ENCODE data around the gene ANKRD11.
"Not testable (repeated sequence)": the region's sequence is repeated elsewhere in the genome, so short reads cannot be mapped to it uniquely, and the experiment has no call there.

Gene ANKRD11

DNA sequence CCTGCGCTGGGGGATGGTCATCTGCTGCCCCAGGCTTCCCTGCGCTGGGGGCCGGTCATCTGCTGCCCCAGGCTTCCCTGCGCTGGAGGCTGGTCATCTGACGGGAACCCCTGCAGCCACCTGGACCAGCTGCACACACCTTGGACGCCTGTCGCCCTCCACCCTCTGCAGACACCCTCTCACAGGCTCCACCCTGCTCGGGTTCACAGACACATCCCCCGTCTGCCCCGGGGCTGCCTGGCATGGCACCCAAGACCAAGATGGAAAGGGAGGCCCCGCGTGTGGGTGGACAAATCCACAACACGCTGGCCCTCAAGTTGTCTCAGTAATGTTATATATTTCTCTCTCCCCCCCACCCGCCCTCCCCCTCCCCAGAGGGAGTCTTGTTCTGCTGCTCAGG lies 89.6 kb downstream of the ANKRD11 start:
- no peak for DNase-seq

DNA sequence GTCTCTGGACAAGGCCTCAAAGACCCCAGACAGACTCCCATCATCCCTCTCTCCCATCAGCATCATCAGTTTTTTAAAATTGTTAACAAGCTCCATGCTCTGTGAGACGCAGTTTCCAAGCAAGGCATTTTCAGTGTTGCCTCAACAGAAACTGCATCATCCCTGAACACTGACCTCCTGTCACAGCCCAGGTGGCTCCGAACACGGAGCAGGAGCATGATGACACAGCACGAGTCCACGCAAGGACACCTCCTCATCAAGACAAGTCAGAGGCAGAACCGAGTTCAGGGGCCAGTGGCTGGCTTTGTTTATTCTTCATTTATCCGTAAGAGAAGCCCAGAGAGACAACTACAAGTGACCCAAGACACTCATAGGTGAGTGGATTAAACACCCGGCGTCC lies 91.4 kb downstream of the ANKRD11 start:
- DNase-seq = no peak

GRCh38 chr16:89397331-89397861 lies 93.0 kb downstream of the ANKRD11 start:
- DNase-seq = no peak

- no peak for DNase-seq
These were observed 94.2 kb downstream of the ANKRD11 start for GRCh38 chr16:89396156-89396555.

GRCh38 chr16:89395150-89396142 lies 94.9 kb downstream of the ANKRD11 start:
- DNase-seq = no peak

DNA sequence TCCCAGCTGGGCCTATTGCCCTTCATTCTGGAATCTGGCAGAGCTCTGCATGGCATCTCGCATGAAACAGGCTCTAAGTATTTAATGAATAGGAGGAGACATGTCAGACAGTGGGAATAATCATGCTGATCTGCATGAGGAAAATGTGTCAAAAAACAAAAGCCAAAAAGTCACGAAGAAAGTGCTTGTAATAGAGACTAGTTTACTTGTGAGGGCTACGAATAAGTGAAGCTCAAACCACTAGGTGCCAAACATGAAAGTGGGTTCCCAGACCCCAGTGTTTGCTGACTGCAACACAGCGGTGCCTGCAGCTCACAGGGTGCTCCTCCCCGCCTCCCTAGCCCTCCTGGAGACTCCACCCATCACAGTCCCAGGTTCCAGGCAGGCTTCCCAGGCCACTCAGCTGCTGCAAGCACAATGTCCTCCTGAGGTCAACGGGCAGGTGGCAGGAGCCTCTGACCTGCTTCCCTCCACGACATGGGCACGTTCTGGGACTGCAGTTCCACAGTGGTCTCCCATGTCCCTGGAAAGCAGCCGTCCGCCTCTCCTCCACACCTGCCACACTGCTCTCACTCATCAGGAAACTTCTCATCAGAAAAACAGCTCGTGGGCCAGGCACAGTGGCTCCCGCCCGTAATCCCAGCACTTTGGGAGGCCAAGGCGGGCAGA lies 96.5 kb downstream of the ANKRD11 start:
- no peak for DNase-seq

DNA sequence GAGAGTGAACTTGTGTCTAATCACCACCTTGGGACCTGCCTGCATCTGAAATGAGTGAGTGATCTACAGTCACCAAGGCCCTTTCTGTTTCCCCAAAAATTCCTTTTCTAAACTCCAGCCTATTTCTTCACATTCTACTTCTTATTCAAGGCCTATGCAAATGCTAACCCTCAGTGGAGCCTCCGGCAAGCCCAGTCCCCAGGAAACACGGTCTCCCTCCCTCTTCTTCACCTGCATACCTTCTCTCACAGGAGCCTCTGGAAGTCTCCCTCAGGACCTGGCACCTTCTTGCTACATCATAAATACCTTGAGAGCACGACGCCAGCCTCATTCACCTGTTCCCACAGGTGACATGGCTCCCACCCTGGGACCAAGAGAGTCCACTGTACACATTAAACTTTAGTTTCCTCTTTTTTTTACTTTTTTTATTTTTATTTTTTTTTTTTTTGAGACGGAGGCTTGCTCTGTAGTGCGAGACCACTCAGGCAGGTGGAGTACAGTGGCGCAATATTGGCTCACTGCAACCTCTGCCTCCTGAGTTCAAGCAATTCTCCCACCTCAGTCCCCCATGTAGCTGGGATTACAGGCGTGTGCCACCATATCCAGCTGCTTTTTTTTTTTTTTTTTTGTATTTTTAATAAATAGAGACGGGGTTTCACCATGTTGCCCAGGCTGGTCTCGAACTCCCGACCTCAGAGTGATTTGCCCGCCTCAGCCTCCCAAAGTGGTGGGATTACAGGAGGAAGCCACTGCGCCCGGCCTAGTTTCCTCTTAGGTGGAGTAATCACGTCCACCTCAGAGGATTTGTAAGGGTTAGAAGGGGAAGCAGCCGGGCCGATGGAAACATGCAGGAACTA lies 97.3 kb downstream of the ANKRD11 start:
- no peak for DNase-seq

DNA sequence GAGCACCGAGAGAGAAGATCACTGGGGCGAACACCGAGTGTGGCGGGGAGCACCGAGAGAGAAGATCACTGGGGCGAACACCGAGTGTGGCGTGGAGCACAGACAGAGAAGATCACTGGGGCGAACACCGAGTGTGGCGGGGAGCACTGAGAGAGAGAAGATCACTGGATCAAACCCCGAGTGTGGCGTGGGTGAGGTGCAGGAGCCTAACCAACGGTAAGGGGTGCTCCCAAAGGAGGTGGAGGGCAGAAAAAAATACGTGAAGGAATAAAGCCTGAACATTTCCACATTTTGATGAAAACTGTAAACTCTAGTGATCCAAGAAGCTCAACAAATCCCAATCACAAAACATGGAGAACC lies 100.2 kb downstream of the ANKRD11 start:
- not testable (repeated sequence) for DNase-seq

DNA sequence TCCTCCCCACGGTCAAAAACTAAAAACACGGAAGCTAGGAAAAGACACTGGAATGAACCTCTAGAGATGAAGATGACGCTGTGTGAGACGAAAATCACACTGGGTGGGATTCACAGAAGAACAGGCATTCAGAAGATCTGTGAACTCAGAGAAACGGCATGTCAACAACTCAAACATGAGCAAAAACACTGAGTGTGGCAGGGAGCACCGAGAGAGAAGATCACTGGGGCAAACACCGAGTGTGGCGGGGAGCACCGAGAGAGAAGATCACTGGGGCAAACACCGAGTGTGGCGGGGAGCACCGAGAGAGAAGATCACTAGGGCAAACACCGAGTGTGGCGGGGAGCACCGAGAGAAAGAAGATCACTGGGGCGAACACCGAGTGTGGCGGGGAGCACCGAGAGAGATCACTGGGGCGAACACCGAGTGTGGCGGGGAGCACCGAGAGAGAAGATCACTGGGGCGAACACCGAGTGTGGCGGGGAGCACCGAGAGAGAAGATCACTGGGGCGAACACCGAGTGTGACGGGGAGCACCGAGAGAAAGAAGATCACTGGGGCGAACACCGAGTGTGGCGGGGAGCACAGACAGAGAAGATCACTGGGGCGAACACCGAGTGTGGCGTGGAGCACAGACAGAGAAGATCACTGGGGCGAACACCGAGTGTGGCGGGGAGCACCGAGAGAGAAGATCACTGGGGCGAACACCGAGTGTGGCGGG lies 100.7 kb downstream of the ANKRD11 start:
- DNase-seq = not testable (repeated sequence)

- DNase-seq = no peak
These were observed 101.8 kb downstream of the ANKRD11 start for GRCh38 chr16:89388536-89388935.

DNA sequence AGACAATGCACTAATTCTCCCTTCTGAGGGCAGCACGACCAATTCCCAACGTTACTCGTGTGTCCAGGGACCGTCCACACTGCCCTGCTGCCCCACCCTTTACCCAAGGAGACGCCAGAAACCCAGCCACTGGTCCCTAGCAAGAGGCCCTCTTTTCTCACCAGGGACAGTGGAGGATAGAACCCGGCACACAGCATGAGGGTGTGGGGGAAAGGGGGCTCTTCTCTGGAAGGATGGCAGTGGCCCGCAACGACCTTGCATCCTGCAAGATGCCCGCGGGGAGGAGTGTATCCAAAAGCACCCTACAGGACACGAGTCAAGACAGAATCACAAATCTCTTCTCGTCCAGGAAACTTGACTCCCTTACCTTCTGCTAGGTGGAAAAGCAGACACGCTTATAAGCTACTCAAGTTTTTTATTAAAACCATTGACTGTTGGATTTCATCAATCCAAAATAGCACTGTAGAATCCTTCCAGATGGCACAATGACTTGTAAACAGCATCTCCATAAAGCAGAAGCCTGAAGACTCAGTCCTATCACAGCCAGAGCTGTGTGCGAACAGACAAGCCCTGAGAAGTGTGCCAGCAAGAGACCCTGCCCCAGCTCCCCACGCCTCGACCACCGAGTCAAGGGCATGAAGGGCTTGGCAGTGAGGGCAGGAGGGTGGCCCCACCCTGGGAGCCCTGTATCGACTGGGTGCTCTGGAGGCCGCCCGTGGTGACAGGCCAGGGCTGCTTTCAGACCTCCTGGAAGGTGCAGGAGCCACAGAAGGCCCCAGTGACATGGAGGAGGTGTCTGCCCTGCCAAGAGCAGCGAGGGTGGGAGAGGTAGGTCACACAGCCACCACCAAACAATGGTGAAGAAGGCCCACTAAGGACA lies 103.8 kb downstream of the ANKRD11 start:
- no peak for DNase-seq

DNA sequence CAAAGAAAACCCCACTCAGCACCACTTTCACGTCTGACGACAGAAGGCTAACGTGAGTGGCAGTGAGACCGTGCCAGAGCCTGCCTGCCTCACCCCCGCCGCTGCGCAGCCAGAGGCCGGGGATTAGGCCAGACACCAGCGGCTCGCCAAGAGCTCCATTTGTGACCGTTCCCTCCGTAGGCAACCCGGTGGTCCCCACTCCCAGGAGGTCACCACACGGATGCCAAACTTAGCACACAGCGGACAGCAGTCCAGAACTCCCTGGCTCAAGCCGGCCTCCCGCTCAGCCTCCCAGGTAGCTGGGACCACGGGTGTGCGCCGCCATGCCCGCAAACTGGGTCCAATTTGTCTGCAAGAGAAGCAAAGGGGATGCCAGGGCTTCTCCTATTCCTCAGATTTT lies 104.6 kb downstream of the ANKRD11 start:
- DNase-seq = no peak

DNA sequence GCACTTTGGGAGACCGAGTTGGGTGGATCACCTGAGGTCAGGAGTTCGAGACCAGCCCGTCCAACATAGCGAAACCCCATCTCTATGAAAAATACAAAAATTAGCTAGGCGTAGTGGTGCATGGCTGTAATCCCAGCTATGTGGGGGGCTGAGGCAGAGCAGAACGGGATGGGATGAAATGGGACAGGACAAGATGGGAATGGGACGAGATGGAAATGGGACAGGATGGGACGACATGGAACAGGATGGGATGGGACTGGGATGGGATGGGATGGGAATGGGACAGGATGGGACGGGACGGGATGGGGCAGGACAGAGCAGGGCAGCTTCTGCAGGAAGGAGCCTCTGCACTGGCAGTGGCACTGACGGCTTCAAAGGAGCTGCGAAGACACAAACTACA lies 106.1 kb downstream of the ANKRD11 start:
- no peak for DNase-seq

- DNase-seq = no peak
These were observed 107.0 kb downstream of the ANKRD11 start for GRCh38 chr16:89383095-89384003.

DNA sequence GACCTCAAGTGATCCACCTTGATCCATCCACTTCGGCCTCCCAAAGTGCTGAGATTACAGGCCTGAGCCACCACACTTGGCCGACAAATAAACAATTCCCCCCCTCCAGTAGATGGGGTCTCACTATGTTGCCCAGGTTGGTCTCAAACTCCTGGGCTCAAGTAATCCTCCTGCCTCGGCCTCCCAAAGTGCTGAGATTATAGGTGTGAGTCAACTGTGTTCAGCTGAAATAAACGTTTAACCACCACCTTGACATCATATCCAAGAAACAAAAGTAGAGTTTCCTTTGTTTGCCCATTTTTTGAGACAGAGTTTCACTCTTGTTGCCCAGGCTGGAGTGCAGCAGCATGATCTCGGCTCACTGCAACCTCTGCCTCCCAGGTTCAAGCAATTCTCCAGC lies 107.8 kb downstream of the ANKRD11 start:
- not testable (repeated sequence) for DNase-seq

- DNase-seq = no peak
These were observed 108.6 kb downstream of the ANKRD11 start for GRCh38 chr16:89381788-89382187.

DNA sequence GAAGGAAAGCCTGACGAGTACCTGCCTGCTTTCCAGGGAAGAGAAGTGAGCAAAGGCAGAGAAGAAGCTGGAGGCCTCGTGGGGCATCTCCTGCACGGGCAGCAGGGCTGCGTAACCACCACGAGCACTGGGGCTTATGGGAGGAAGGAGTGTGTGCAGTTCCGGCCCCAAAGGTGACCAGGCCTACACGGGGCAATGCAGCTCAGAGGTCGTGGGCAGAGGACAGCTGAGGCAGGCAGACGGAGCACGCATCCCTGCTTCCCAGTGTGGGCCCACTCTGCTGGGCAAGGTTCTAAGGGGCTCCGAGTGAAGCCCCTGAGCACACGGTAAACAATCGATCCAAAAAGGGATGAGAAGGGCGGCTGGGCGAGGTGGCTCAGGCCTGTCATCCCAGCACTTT lies 109.7 kb downstream of the ANKRD11 start:
- no peak for DNase-seq

GRCh38 chr16:89378947-89379771 lies 111.2 kb downstream of the ANKRD11 start:
- no peak for DNase-seq

DNA sequence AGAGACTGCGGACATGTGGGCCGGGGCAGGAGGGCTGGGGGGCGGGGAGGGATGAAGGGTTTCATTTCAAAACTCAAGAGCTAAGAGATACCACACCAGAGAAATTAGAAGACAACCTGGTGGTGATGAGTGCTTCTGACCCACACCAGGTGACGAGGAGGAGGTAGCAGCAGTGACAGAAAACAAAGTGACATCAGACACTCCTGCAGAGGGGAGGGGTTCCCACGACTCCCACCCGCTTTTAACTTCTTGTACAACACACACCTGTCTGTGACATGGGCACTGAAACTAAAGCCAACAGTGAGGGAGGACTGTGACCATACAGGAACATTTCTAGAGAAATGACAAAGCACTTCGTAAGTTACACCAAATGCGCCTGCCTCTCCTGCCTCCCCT lies 112.9 kb downstream of the ANKRD11 start:
- DNase-seq = no peak

Measured in CD4-positive, alpha-beta T cell treated with Interferon gamma for 1 hour (primary cell).